NT2/D1 (cell line): ENCODE measurements around the gene DNAJC10.

Experiments used
- SUZ12 ChIP-seq: IDR thresholded peaks from 2 replicates; pipeline ENCODE4 v1.6.1; 2011; ENCODE audit not compliant: insufficient read length, insufficient read depth; ENCODE audit errors: extremely low read depth
- YY1 ChIP-seq: IDR thresholded peaks from 2 replicates; pipeline ENCODE4 v1.6.1; 2011; ENCODE audit not compliant: insufficient read length, insufficient read depth
- ZNF274 ChIP-seq: IDR thresholded peaks from 2 replicates; pipeline ENCODE4 v1.6.1; 2011; ENCODE audit warnings: mild to moderate bottlenecking, low read depth, low read length

- TF ChIP-seq YY1 (no peak), ZNF274 (no peak), SUZ12 (no peak)
These were observed 88.1 kb downstream of the DNAJC10 start for GRCh38 chr2:182804128-182804527.
